GM23338 (cell line): ENCODE results near the gene AQP11. TPM values are rescaled to one million over a fixed set of nuclear protein-coding genes. Genes with fewer than 3 reads are reported as not detected.

Experiments used
- ATAC-seq: fragments of 200-7000 bp; cut with Tn5 transposase; 3 replicates; pipeline ENCODE4 v1.9.1; 2020
- DNase-seq: peaks from one replicate; pipeline ENCODE4 v3.0.0-alpha.2; 2015; ENCODE audit warnings: low spot score
- H2AFZ ChIP-seq: fragments of 200-600 bp; sonication (generic); 2 replicates; pipeline ENCODE4 v1.8.0; 2016; ENCODE audit warnings: antibody characterized with exemption, mild to moderate bottlenecking, moderate library complexity
- H3F3A ChIP-seq: fragments of 200-600 bp; sonication (generic); replicated peaks from 2 replicates; pipeline ENCODE4 v1.8.0; 2017; ENCODE audit warnings: antibody characterized with exemption, mixed run types, low read depth
- H3K27ac ChIP-seq: fragments of 200-600 bp; sonication (generic); 2 replicates; pipeline ENCODE4 v1.6.1; 2016; ENCODE audit warnings: low read depth
- H3K27me3 ChIP-seq: fragments of 200-600 bp; sonication (generic); 2 replicates; pipeline ENCODE4 v1.8.0; 2016; ENCODE audit warnings: mild to moderate bottlenecking, mixed run types, moderate library complexity; ENCODE audit not compliant: insufficient read depth
- H3K36me3 ChIP-seq: fragments of 200-600 bp; sonication (generic); 2 replicates; pipeline ENCODE4 v1.8.0; 2016; ENCODE audit warnings: mild to moderate bottlenecking; ENCODE audit not compliant: insufficient read depth
- H3K4me1 ChIP-seq: fragments of 200-600 bp; sonication (generic); 2 replicates; pipeline ENCODE4 v1.8.0; 2016; ENCODE audit warnings: mild to moderate bottlenecking, moderate library complexity; ENCODE audit not compliant: insufficient read depth
- H3K4me2 ChIP-seq: fragments of 200-600 bp; sonication (generic); 2 replicates; pipeline ENCODE4 v1.7.1; 2017; ENCODE audit warnings: mixed run types
- H3K4me3 ChIP-seq: fragments of 200-600 bp; sonication (generic); 2 replicates; pipeline ENCODE4 v1.6.1; 2016; ENCODE audit warnings: mixed run types
- H3K79me2 ChIP-seq: fragments of 200-600 bp; sonication (generic); replicated peaks from 2 replicates; pipeline ENCODE4 v1.8.0; 2017; ENCODE audit warnings: mild to moderate bottlenecking; ENCODE audit not compliant: insufficient read depth
- H3K9me2 ChIP-seq: fragments of 200-600 bp; sonication (generic); 2 replicates; pipeline ENCODE4 v1.8.0; 2017; ENCODE audit not compliant: insufficient read depth
- H4K20me1 ChIP-seq: fragments of 200-600 bp; sonication (generic); replicated peaks from 2 replicates; pipeline ENCODE4 v1.8.0; 2017; ENCODE audit warnings: mild to moderate bottlenecking; ENCODE audit not compliant: insufficient read depth
- H3K27ac Mint-ChIP-seq: 2 replicates; pipeline ENCODE4 v1.8.0; 2020; ENCODE audit warnings: inconsistent platforms, mild to moderate bottlenecking, moderate library complexity, mixed read lengths
- H3K27me3 Mint-ChIP-seq: 3 replicates; pipeline ENCODE4 v1.8.0; 2022; ENCODE audit warnings: low read depth, mild to moderate bottlenecking, moderate library complexity, mixed read lengths, inconsistent platforms; ENCODE audit not compliant: insufficient read depth, poor library complexity
- H3K36me3 Mint-ChIP-seq: 3 replicates; pipeline ENCODE4 v1.8.0; 2021; ENCODE audit warnings: low read depth, mild to moderate bottlenecking, inconsistent platforms, moderate library complexity, mixed read lengths
- H3K4me1 Mint-ChIP-seq: 3 replicates; pipeline ENCODE4 v1.8.0; 2020; ENCODE audit warnings: mild to moderate bottlenecking, inconsistent platforms, mixed read lengths
- H3K4me3 Mint-ChIP-seq: 3 replicates; pipeline ENCODE4 v1.8.0; 2021; ENCODE audit warnings: moderate library complexity, mild to moderate bottlenecking, inconsistent platforms, mixed read lengths
- H3K9me3 Mint-ChIP-seq: 3 replicates; pipeline ENCODE4 v1.8.0; 2020; ENCODE audit warnings: moderate library complexity, mild to moderate bottlenecking, inconsistent platforms, mixed read lengths
- CREB1 ChIP-seq: fragments of 250-450 bp; sonication (Bioruptor Pico); IDR thresholded peaks from 2 replicates; pipeline ENCODE4 v1.5.0; 2020; ENCODE audit warnings: low read depth, mild to moderate bottlenecking, moderate library complexity
- JUNB ChIP-seq: IDR thresholded peaks from one replicate; pipeline ENCODE4 v1.6.1; 2016; ENCODE audit warnings: antibody characterized with exemption; ENCODE audit not compliant: unreplicated experiment
- POLR2AphosphoS5 ChIP-seq: IDR thresholded peaks from 2 replicates; pipeline ENCODE4 v1.6.1; 2016; ENCODE audit warnings: antibody characterized with exemption, low read depth
- STAT1 ChIP-seq: IDR thresholded peaks from one replicate; pipeline ENCODE4 v1.6.1; 2016; ENCODE audit warnings: antibody characterized with exemption; ENCODE audit not compliant: unreplicated experiment
- ZNF114 ChIP-seq: fragments of 250-450 bp; sonication (Bioruptor Pico); IDR thresholded peaks from 2 replicates; pipeline ENCODE4 v1.5.0; 2020; ENCODE audit warnings: mild to moderate bottlenecking, moderate library complexity
- ZNF331 ChIP-seq: fragments of 250-450 bp; sonication (Bioruptor Pico); IDR thresholded peaks from 2 replicates; pipeline ENCODE4 v1.5.0; 2020; ENCODE audit warnings: low read depth, mild to moderate bottlenecking, moderate library complexity
- polyA plus RNA-seq: library from polyadenylated mRNA; unstranded; fragments of >200 nt; fragmentation: Nextera tagmentation; extraction: Ambion mirVana; gene quantifications from 2 replicates; pipeline ENCODE4 v1.2.1, GENCODE V29; 2016
- total RNA-seq: library from RNA; depleted of rRNA; stranded (reverse); fragments of >200 nt; shearing (Covaris generic); gene quantifications from 2 replicates; pipeline ENCODE4 v1.2.3, GENCODE V29; 2014
- TF ChIP-seq, protein P1 (sequence below): IDR thresholded peaks from one replicate; pipeline ENCODE4 v1.6.1; 2018; ENCODE audit warnings: antibody characterized with exemption; ENCODE audit not compliant: unreplicated experiment
- TF ChIP-seq, protein P2 (sequence below), 2 experiments: fragments of 200-600 bp in 1 of 2; sonication (generic) in 1 of 2; conservative IDR thresholded peaks; 2 replicates each; pipeline versions ENCODE4 v1.5.1 to v1.6.1; 2016 to 2017; ENCODE audit warnings: antibody characterized with exemption in 2 of 2, low read depth in 2 of 2, mild to moderate bottlenecking in 2 of 2, moderate library complexity in 1 of 2
- TF ChIP-seq, protein P3 (sequence below): fragments of 250-450 bp; sonication (Bioruptor Pico); IDR thresholded peaks from 2 replicates; pipeline ENCODE4 v1.5.0; 2020; ENCODE audit warnings: mild to moderate bottlenecking, moderate library complexity

The AQP11 gene
- total and polyA plus RNA-seq, 2 experiments from 2014 or later: 1.8 to 3.4 TPM

DNA sequence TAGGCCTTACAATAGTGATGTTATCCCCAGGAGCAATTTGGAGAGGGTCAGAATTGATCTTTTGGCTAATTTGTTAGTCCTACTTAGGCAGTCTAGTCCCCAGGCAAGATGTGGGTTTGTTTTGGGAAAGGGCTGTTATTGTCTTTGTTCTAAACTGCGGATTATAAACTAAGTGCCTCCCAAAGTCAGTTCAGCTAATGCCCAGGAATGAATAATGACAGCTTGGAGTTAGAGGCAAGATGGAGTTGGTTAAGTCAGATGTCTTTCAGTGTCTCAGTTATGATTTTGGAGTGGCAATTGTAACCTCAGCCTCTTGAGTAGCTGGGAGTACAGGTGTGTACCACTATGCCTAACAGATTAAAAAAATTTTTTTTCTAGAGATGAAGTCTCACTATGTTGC lies 55.1 kb downstream of the AQP11 start (continued):
- TF ChIP-seq, protein P1, sequence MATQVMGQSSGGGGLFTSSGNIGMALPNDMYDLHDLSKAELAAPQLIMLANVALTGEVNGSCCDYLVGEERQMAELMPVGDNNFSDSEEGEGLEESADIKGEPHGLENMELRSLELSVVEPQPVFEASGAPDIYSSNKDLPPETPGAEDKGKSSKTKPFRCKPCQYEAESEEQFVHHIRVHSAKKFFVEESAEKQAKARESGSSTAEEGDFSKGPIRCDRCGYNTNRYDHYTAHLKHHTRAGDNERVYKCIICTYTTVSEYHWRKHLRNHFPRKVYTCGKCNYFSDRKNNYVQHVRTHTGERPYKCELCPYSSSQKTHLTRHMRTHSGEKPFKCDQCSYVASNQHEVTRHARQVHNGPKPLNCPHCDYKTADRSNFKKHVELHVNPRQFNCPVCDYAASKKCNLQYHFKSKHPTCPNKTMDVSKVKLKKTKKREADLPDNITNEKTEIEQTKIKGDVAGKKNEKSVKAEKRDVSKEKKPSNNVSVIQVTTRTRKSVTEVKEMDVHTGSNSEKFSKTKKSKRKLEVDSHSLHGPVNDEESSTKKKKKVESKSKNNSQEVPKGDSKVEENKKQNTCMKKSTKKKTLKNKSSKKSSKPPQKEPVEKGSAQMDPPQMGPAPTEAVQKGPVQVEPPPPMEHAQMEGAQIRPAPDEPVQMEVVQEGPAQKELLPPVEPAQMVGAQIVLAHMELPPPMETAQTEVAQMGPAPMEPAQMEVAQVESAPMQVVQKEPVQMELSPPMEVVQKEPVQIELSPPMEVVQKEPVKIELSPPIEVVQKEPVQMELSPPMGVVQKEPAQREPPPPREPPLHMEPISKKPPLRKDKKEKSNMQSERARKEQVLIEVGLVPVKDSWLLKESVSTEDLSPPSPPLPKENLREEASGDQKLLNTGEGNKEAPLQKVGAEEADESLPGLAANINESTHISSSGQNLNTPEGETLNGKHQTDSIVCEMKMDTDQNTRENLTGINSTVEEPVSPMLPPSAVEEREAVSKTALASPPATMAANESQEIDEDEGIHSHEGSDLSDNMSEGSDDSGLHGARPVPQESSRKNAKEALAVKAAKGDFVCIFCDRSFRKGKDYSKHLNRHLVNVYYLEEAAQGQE: no peak
- TF ChIP-seq POLR2AphosphoS5: no peak

DNA sequence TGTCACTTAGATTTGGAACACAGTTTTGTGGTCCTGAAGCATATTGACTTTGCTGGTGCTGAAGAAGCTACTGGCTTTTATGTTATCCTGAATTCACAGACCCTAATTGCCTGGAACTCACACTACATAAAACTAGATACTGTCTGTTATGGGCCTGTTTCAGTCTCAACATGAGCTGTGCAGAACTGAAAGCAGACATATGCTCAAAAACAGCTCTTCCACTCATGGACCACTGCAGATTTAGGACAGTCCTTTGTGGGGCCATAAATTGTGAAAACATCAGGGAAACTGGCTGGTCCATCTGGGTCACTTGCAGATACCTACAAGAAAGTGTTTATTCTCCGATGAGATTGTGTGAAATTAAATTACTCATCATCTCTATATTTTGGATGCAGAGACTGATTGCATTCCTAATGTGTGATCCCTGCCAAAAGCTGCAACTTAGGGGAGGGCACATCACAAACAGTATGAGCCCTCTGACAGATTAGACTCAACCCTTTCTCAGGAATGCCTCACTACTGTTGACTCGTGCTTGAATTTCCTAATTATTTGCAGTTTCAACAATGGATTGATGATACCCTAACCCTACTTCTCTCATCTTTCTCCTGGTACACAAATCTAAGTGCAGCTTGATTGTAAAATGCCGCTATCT lies 58.0 kb downstream of the AQP11 start:
- Mint-ChIP-seq H3K4me3 (no peak overlapping the region), H3K36me3 (no peaks in the 10 kb centered on the region), H3K27ac (no peak overlapping the region), H3K4me1 (peaks cover 7% of the 10 kb centered on the region; the same call in 2 of the 3 replicates), H3K9me3 (no peaks in the 10 kb centered on the region), H3K27me3 (peaks cover 11% of the 10 kb centered on the region)
- H3K4me2 ChIP-seq: no peak overlapping the region
- no peak for DNase-seq
- no peaks in the 10 kb centered on the region for H3K9me2 ChIP-seq
- no peak for ATAC-seq
- no peak overlapping the region for H3K4me3 ChIP-seq
- H3K36me3 ChIP-seq: no peaks in the 10 kb centered on the region
- H3K27ac ChIP-seq: no peak overlapping the region
- H3K4me1 ChIP-seq: no peaks in the 10 kb centered on the region
- no peaks in the 10 kb centered on the region for H3F3A ChIP-seq
- no peak overlapping the region for H2AFZ ChIP-seq
- no peaks in the 10 kb centered on the region for H3K79me2 ChIP-seq
- H4K20me1 ChIP-seq: no peaks in the 10 kb centered on the region
- no peaks in the 10 kb centered on the region for H3K27me3 ChIP-seq
- TF ChIP-seq STAT1 (no peak), POLR2AphosphoS5 (no peak), ZNF114 (CRISPR knock-in tag) (no peak), ZNF331 (CRISPR knock-in tag) (no peak), JUNB (no peak), CREB1 (CRISPR knock-in tag) (no peak)
- TF ChIP-seq, protein P1: no peak
- TF ChIP-seq, protein P2, sequence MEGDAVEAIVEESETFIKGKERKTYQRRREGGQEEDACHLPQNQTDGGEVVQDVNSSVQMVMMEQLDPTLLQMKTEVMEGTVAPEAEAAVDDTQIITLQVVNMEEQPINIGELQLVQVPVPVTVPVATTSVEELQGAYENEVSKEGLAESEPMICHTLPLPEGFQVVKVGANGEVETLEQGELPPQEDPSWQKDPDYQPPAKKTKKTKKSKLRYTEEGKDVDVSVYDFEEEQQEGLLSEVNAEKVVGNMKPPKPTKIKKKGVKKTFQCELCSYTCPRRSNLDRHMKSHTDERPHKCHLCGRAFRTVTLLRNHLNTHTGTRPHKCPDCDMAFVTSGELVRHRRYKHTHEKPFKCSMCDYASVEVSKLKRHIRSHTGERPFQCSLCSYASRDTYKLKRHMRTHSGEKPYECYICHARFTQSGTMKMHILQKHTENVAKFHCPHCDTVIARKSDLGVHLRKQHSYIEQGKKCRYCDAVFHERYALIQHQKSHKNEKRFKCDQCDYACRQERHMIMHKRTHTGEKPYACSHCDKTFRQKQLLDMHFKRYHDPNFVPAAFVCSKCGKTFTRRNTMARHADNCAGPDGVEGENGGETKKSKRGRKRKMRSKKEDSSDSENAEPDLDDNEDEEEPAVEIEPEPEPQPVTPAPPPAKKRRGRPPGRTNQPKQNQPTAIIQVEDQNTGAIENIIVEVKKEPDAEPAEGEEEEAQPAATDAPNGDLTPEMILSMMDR (conservative IDR thresholded peaks at IDR 0.05; ENCODE audit: low read depth in 2 of 2): no peak
- TF ChIP-seq, protein P3, sequence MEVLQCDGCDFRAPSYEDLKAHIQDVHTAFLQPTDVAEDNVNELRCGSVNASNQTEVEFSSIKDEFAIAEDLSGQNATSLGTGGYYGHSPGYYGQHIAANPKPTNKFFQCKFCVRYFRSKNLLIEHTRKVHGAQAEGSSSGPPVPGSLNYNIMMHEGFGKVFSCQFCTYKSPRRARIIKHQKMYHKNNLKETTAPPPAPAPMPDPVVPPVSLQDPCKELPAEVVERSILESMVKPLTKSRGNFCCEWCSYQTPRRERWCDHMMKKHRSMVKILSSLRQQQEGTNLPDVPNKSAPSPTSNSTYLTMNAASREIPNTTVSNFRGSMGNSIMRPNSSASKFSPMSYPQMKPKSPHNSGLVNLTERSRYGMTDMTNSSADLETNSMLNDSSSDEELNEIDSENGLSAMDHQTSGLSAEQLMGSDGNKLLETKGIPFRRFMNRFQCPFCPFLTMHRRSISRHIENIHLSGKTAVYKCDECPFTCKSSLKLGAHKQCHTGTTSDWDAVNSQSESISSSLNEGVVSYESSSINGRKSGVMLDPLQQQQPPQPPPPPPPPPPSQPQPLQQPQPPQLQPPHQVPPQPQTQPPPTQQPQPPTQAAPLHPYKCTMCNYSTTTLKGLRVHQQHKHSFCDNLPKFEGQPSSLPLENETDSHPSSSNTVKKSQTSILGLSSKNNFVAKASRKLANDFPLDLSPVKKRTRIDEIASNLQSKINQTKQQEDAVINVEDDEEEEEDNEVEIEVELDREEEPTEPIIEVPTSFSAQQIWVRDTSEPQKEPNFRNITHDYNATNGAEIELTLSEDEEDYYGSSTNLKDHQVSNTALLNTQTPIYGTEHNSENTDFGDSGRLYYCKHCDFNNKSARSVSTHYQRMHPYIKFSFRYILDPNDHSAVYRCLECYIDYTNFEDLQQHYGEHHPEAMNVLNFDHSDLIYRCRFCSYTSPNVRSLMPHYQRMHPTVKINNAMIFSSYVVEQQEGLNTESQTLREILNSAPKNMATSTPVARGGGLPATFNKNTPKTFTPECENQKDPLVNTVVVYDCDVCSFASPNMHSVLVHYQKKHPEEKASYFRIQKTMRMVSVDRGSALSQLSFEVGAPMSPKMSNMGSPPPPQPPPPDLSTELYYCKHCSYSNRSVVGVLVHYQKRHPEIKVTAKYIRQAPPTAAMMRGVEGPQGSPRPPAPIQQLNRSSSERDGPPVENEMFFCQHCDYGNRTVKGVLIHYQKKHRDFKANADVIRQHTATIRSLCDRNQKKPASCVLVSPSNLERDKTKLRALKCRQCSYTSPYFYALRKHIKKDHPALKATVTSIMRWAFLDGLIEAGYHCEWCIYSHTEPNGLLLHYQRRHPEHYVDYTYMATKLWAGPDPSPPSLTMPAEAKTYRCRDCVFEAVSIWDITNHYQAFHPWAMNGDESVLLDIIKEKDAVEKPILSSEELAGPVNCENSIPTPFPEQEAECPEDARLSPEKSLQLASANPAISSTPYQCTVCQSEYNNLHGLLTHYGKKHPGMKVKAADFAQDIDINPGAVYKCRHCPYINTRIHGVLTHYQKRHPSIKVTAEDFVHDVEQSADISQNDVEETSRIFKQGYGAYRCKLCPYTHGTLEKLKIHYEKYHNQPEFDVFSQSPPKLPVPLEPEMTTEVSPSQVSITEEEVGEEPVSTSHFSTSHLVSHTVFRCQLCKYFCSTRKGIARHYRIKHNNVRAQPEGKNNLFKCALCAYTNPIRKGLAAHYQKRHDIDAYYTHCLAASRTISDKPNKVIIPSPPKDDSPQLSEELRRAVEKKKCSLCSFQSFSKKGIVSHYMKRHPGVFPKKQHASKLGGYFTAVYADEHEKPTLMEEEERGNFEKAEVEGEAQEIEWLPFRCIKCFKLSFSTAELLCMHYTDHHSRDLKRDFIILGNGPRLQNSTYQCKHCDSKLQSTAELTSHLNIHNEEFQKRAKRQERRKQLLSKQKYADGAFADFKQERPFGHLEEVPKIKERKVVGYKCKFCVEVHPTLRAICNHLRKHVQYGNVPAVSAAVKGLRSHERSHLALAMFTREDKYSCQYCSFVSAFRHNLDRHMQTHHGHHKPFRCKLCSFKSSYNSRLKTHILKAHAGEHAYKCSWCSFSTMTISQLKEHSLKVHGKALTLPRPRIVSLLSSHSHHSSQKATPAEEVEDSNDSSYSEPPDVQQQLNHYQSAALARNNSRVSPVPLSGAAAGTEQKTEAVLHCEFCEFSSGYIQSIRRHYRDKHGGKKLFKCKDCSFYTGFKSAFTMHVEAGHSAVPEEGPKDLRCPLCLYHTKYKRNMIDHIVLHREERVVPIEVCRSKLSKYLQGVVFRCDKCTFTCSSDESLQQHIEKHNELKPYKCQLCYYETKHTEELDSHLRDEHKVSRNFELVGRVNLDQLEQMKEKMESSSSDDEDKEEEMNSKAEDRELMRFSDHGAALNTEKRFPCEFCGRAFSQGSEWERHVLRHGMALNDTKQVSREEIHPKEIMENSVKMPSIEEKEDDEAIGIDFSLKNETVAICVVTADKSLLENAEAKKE (CRISPR knock-in tag): no peak
